HL-60/S4 (cell line): ENCODE results near the gene ZNF195.
"Not testable (repeated sequence)": the region's sequence is repeated elsewhere in the genome, so short reads cannot be mapped to it uniquely, and the experiment has no call there.

Experiments used
- in situ Hi-C: fragments of 300-500 bp; cut with MboI; formaldehyde crosslinking; loops from 2 replicates; pipeline ENCODE4 v1.14.3; 2022; ENCODE audit warnings: low sequenced_read_pairs

The ZNF195 gene

DNA sequence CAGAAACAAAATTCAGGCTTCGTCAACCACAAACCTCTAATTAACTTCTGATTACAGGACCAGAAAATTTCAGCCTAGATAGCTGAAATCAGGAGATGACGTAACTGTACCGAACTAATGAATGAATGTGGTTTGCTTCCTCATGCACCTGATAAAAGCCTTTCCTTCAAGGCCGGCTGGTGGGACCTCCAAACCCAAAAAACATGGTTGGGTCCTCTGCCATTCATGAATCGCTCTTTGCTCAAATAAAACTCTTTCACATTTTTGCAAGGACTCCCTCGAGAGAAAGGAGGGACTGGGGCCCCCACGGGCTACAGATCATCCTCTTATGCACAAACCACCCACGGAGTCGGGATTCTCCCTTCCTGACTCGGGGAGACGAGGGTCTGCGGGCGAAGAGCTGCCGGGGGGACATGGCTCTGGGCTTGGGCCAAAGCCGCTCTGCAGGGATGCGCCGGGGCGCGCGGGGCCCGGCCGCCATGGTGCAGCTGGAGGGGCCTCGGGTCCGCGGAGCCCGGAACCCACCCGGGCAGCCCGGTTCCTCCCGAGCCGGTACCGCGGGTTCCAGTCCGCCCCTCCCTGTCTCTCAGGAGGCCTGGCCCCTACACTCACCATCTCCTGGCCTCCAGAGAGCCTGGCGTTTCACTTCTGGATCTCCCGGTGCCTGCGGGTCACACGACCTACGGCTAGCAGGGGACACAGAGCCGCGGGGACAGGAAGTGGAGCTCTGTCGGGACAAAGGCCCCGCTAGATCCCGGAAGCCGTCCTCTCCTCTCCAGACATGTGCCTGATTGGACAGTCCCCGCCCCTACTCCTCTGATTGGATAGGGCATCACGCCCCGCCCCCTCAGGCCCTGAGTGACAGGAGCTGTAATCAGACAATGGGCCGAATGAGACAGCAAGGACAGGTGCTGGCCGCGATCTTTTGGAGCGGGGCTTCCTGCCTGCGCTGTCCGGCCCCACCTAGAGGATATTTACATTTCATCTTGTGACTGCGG, at the start of gene ZNF195:
Gene ZNF195 (minus strand): TSS at position 721 of the 998 bp plus-strand sequence. CDS start 106 bp downstream, at position 615.
- in situ Hi-C loops, result no loop called here

GRCh38 chr11:3428076-3428475, 49.1 kb upstream of the ZNF195 start:
- in situ Hi-C loops, result not testable (repeated sequence)

- in situ Hi-C loops, result not testable (repeated sequence)
Measured at GRCh38 chr11:3426541-3426940, 47.6 kb upstream of the ZNF195 start.

DNA sequence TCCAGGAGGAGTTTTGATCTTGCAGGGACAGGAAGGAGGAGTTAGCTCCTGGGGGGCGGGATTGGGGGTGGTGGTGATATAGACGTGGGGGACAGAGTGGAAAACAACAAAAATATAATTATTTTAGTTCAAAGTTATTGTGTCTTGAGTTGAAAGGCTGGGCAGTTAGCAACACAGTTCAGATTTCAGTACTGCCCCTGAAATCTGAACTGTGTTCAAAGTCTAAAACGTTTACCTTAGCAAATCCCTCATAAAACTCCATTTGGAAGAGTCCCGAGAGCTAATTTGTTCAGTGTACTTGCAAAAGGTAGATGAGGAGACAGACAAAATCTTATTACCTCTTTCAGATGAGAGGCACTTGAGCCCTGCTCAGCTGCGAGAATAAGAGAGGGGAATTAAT, 45.0 kb upstream of the ZNF195 start:
- in situ Hi-C loops, result not testable (repeated sequence)

GRCh38 chr11:3423138-3423731, 44.3 kb upstream of the ZNF195 start:
- in situ Hi-C loops, result not testable (repeated sequence)

- in situ Hi-C loops, result not testable (repeated sequence)
Measured at GRCh38 chr11:3422380-3423137, 43.6 kb upstream of the ZNF195 start.

- in situ Hi-C loops, result not testable (repeated sequence)
Measured at GRCh38 chr11:3421608-3422379, 42.8 kb upstream of the ZNF195 start.

GRCh38 chr11:3420281-3421042, 41.5 kb upstream of the ZNF195 start:
- in situ Hi-C loops, result not testable (repeated sequence)

DNA sequence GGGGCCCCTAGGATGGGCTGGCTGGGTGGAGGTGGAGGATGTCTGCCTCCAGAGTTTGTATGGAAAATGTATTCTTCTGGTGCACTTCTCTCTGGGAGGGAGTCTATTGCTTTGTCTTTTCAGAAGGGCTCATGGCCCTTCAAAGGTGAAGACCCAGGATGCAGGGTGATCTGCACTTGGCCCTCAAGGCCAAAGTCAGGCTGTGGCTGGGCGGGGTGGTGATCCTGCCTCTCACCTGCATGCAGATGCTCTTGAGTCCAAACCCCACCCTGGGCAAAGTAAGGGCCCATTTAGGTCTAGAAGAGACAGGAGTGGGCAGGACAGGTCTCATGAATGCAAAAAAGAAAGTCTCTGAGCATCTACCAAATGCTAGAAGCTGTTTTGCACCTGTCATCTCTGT, 40.5 kb upstream of the ZNF195 start:
- in situ Hi-C loops, result not testable (repeated sequence)

GRCh38 chr11:3417047-3417446, 38.1 kb upstream of the ZNF195 start:
- in situ Hi-C loops, result not testable (repeated sequence)

GRCh38 chr11:3415301-3415700, 36.4 kb upstream of the ZNF195 start:
- in situ Hi-C loops, result not testable (repeated sequence)

DNA sequence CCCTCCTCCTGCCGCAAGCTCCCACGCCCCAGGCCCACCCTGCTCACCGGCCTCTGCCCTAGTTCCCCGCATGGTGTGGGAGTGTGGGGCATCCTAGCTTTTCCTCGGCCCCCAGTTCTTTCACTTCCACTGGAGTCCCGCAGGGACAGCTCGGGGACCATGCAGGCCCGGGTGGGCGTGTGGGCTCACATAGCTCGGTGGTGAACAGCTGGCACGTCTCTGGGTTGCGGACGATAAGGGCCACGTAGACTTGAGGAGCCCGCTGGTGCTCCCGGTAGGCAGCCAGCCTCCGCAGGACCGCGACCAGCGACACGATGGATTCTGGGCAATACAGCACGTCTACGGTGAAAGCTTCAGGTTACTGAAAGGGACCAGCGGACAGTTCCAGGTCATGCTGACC, 34.7 kb upstream of the ZNF195 start:
- in situ Hi-C loops, result not testable (repeated sequence)

DNA sequence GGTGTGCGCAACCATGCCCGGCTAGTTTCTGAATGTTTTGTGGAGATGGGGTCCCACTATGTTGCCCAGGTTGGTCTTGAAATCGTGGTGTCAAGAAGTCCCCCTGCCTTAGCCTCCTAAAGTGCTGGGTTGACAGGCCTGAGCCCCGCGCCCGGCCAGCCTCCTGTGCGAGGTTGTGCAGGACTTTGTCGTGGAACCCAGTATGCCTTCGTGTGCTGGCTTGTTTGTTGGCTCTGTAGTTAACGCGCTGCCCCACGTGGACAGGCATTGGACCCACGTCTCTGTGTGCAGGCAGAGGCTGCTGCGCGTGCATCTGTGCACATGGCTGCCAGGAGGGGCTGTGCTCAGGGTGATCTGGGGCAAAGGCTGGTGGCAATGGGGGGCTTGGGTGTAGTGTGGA, 33.9 kb upstream of the ZNF195 start:
- in situ Hi-C loops, result no loop called here

DNA sequence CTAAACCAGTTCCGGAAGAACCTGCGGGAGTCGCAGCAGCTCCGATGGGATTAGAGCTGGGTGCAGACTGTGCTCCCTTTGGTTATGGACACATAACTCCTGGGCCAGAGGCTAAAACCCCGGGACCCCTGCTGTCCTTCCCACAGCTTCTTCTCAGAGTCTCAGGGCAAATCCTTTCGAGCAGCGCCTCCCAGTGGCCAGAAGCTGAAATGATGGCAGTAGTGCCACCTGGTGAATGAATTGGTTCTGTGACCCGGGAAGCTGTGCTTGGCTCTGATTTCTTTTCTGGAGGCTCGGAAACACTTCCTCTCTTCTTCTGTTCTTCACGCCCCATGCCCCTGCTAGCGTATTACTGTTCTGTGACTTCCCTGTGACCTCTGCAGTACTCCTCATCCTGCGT, 29.8 kb upstream of the ZNF195 start:
- in situ Hi-C loops, result not testable (repeated sequence)

GRCh38 chr11:3408058-3408605, 29.2 kb upstream of the ZNF195 start:
- in situ Hi-C loops, result not testable (repeated sequence)

DNA sequence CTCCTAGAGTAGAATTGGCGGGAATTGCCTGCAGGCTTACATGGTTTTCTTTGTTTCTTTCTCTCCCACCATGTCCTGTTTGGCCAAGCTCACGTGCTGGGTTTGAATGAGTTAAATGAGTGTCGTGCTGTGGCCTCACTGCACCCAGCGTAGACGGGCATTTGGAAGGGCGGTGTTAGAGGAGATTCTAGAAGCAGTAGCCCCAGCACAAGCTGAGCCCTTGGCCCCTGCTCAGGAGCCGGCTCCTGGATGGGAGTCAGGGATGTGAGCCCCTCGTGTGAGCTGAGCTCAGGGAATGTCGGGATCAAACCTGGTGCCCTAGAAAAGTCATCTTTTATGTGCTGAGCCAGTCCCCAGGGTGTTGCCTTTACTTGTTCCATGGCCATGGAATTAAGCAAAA, 28.0 kb upstream of the ZNF195 start:
- in situ Hi-C loops, result not testable (repeated sequence)

DNA sequence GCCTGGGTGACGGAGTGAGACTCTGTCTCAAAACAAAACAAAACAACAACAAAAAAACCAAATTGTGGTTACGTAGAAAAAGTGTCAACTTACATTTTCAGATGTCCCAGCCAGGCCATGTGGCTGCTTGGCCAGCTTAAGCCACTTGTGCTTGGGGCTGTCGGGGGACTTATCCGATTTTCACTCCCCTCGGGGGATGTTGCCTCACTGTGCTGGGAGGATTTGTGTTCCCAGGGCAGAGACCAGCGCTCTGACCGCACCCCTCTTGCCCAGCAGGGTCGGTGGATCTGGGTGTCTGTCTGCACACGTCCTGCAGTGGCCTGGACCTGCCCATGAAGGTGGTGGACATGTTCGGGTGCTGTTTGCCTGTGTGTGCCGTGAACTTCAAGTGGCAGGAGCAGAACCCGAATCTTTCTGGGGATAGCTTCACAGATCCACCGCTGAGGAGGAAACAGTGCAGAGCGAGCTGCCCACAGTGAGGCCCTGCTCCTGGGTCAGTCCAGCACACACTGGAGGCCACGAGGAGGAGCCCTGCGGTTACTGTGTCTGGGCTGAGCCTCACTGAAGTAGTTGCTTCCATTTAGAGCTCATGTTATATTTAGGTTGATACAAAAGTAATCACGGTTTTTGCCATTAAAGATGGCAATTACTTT, 27.4 kb upstream of the ZNF195 start:
- in situ Hi-C loops, result not testable (repeated sequence)

GRCh38 chr11:3404076-3404925, 25.4 kb upstream of the ZNF195 start:
- in situ Hi-C loops, result not testable (repeated sequence)
